OCI-LY3 (cell line): ENCODE results near the gene NR3C2.

Experiments
- EZH2phosphoT487 ChIP-seq: fragments of 200-600 bp; shearing (Covaris generic); IDR thresholded peaks from 2 replicates; pipeline ENCODE4 v1.6.1; 2018; ENCODE audit warnings: antibody characterized with exemption, mixed run types, low read depth
- TF ChIP-seq, protein P1 (sequence below): fragments of 200-600, 300-600 bp; sonication (generic); IDR thresholded peaks from 2 replicates; pipeline ENCODE4 v1.5.1; 2014; ENCODE audit warnings: antibody characterized with exemption, low read length, low read depth

DNA sequence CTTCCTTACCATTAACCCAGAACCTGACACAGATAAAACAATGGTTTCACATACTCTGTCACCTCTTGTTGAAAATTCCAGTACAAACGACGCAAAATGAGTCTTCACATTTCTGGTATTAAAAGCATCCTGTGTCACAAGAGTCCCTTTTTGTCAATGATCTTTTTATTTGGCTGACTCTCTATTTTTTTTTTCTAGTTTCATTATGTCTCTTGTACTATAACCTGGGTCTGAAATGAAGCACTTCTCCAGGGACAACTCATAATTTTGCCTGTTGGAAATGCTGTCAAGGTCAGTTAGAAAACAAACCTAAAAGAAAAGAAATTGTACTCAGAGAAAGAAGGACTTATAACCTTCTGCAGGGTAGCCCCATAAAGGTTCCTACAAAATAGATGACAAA lies 93.1 kb downstream of the NR3C2 start:
- TF ChIP-seq, protein P1, sequence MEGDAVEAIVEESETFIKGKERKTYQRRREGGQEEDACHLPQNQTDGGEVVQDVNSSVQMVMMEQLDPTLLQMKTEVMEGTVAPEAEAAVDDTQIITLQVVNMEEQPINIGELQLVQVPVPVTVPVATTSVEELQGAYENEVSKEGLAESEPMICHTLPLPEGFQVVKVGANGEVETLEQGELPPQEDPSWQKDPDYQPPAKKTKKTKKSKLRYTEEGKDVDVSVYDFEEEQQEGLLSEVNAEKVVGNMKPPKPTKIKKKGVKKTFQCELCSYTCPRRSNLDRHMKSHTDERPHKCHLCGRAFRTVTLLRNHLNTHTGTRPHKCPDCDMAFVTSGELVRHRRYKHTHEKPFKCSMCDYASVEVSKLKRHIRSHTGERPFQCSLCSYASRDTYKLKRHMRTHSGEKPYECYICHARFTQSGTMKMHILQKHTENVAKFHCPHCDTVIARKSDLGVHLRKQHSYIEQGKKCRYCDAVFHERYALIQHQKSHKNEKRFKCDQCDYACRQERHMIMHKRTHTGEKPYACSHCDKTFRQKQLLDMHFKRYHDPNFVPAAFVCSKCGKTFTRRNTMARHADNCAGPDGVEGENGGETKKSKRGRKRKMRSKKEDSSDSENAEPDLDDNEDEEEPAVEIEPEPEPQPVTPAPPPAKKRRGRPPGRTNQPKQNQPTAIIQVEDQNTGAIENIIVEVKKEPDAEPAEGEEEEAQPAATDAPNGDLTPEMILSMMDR = no peak
- TF ChIP-seq EZH2phosphoT487 = no peak
